Neural progenitor cell (in vitro differentiated cells): ENCODE measurements around the gene MSI1. TPM values are rescaled to one million over a fixed set of nuclear protein-coding genes. Genes with fewer than 3 reads are reported as not detected.

Experiments
- DNase-seq: peaks from one replicate; pipeline ENCODE4 v3.0.0-alpha.2; 2016; ENCODE audit warnings: low spot score
- H2AFZ ChIP-seq: fragments of 200-600 bp; sonication (generic); replicated peaks from 2 replicates; pipeline ENCODE4 v1.6.1; 2016; ENCODE audit warnings: antibody characterized with exemption
- H3F3A ChIP-seq: fragments of 200-600 bp; sonication (generic); 2 replicates; pipeline ENCODE4 v1.6.1; 2016; ENCODE audit warnings: antibody characterized with exemption, low read depth
- H3K27ac ChIP-seq: fragments of 200-600 bp; sonication (generic); 2 replicates; pipeline ENCODE4 v1.5.1; 2016; ENCODE audit warnings: mild to moderate bottlenecking
- H3K27me3 ChIP-seq: fragments of 200-600 bp; sonication (generic); 2 replicates; pipeline ENCODE4 v1.6.1; 2016; ENCODE audit warnings: mild to moderate bottlenecking, moderate library complexity
- H3K36me3 ChIP-seq: fragments of 200-600 bp; sonication (generic); 2 replicates; pipeline ENCODE4 v1.5.1; 2016
- H3K4me1 ChIP-seq: fragments of 200-600 bp; sonication (generic); 2 replicates; pipeline ENCODE4 v1.6.1; 2016; ENCODE audit warnings: mixed run types
- H3K4me2 ChIP-seq: fragments of 200-600 bp; sonication (generic); 2 replicates; pipeline ENCODE4 v1.6.1; 2016
- H3K4me3 ChIP-seq: fragments of 200-600 bp; sonication (generic); 2 replicates; pipeline ENCODE4 v1.5.1; 2016
- H3K79me2 ChIP-seq: fragments of 200-600 bp; sonication (generic); 2 replicates; pipeline ENCODE4 v1.6.1; 2016; ENCODE audit warnings: low read depth
- H3K9ac ChIP-seq: fragments of 200-600 bp; sonication (generic); 2 replicates; pipeline ENCODE4 v1.6.1; 2016
- H3K9me3 ChIP-seq: fragments of 200-600 bp; sonication (generic); 2 replicates; pipeline ENCODE4 v1.5.1; 2016; ENCODE audit warnings: low read depth
- H4K20me1 ChIP-seq: fragments of 200-600 bp; sonication (generic); 2 replicates; pipeline ENCODE4 v1.6.1; 2016; ENCODE audit warnings: low read depth
- H3K27ac Mint-ChIP-seq: 3 replicates; pipeline ENCODE4 v1.8.0; 2021; ENCODE audit warnings: mixed read lengths
- H3K27me3 Mint-ChIP-seq: 2 replicates; pipeline ENCODE4 v1.8.0; 2022; ENCODE audit warnings: low read depth, mild to moderate bottlenecking, inconsistent platforms, moderate library complexity, mixed read lengths; ENCODE audit not compliant: insufficient read depth
- H3K36me3 Mint-ChIP-seq: 3 replicates; pipeline ENCODE4 v1.8.0; 2021; ENCODE audit warnings: mixed read lengths
- H3K4me1 Mint-ChIP-seq: 3 replicates; pipeline ENCODE4 v1.8.0; 2021; ENCODE audit warnings: mixed read lengths
- H3K4me3 Mint-ChIP-seq: 3 replicates; pipeline ENCODE4 v1.8.0; 2021; ENCODE audit warnings: mild to moderate bottlenecking, moderate library complexity, mixed read lengths
- H3K9me3 Mint-ChIP-seq: 3 replicates; pipeline ENCODE4 v1.8.0; 2020; ENCODE audit warnings: mixed read lengths
- CTCF ChIP-seq: fragments of 200-600 bp; sonication (generic); IDR thresholded peaks from 2 replicates; pipeline ENCODE4 v1.5.1; 2017; ENCODE audit warnings: antibody characterized with exemption, mild to moderate bottlenecking
- EZH2 ChIP-seq: fragments of 200-600 bp; sonication (generic); IDR thresholded peaks from 2 replicates; pipeline ENCODE4 v1.6.1; 2017; ENCODE audit warnings: antibody characterized with exemption, mild to moderate bottlenecking, moderate library complexity
- EZH2phosphoT487 ChIP-seq: fragments of 200-600 bp; sonication (generic); IDR thresholded peaks from 2 replicates; pipeline ENCODE4 v1.6.1; 2017; ENCODE audit warnings: antibody characterized with exemption
- total RNA-seq: library from RNA; depleted of rRNA; stranded (reverse); fragments of >200 nt; gene quantifications from 2 replicates; pipeline ENCODE4 v1.2.3, GENCODE V29; 2015; ENCODE audit warnings: low replicate concordance

MSI1 gene
- total RNA-seq, 1 donor from 2014 or later, result 40.2 TPM

- peak overlapping the region; percentile 77 for H3K4me2 ChIP-seq
- H3K27ac ChIP-seq, result peak overlapping the region; percentile 95
- peaks cover 7% of the 10 kb centered on the region for H3K27me3 Mint-ChIP-seq
- no peaks in the 10 kb centered on the region for H3K27me3 ChIP-seq
- no peak overlapping the region for H2AFZ ChIP-seq
- TF ChIP-seq CTCF (no peak), EZH2phosphoT487 (no peak), EZH2 (no peak)
- H3K4me3 ChIP-seq, result peak overlapping the region; percentile 33
- H3K4me1 Mint-ChIP-seq, result peaks cover 41% of the 10 kb centered on the region
- no peaks in the 10 kb centered on the region for H3K9me3 ChIP-seq
- H3K9me3 Mint-ChIP-seq, result no peaks in the 10 kb centered on the region
- no peaks in the 10 kb centered on the region for H3K79me2 ChIP-seq
- H3K36me3 Mint-ChIP-seq, result no peaks in the 10 kb centered on the region
- peak overlapping the region; percentile 99 for H3K27ac Mint-ChIP-seq
- no peaks in the 10 kb centered on the region for H4K20me1 ChIP-seq
- no peak overlapping the region for H3K9ac ChIP-seq
- H3K36me3 ChIP-seq, result no peaks in the 10 kb centered on the region
- peaks cover 46% of the 10 kb centered on the region for H3F3A ChIP-seq
- peak overlapping the region; percentile 79 for H3K4me3 Mint-ChIP-seq
- peaks cover 32% of the 10 kb centered on the region for H3K4me1 ChIP-seq
- DNase-seq, result peak; percentile 97
These were observed 19.9 kb upstream of the MSI1 start for GRCh38 chr12:120388691-120389481.

DNA sequence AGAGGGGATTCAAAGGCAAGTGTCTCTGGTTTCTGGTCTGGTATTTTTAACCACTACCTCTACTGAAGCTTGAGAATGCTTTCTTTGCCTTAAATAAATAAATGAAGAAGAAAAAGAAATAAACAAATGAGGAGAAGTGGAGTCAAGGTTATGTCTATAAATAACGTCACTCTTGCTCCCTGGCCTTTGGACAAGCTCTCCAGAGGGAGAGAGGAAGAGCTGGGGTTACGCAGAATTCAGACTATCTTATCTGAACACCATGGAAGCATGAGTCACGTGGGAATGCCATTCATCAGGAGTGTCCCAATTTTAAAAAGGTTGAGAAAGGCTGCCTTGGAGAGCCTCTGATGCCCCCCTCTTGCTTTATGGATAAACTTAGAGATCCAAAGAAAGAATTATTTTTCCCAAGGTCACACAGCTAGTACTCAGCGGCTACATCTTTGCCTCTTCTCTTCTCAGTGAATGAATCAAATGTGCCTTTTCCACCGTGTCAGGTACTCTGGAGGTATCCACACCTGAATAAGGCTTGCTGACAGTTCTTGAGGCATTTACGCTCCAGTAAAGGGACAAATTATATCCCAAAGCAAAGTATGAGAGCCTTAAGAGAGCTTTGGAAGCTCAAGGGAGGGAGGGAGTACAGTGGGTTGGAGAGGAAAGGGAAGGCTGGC lies 12.9 kb upstream of the MSI1 start:
- no peak overlapping the region for H3K4me3 ChIP-seq
- H3K27ac ChIP-seq, result no peak overlapping the region
- Mint-ChIP-seq H3K27ac (peak overlapping the region; percentile 41), H3K4me1 (peaks cover 25% of the 10 kb centered on the region), H3K9me3 (no peaks in the 10 kb centered on the region), H3K4me3 (no peak overlapping the region), H3K27me3 (peaks cover 12% of the 10 kb centered on the region), H3K36me3 (no peaks in the 10 kb centered on the region)
- no peak for TF ChIP-seq EZH2
- TF ChIP-seq CTCF, result no peak
- no peak for TF ChIP-seq EZH2phosphoT487
- no peak overlapping the region for H3K4me2 ChIP-seq
- H3K9ac ChIP-seq, result no peak overlapping the region
- no peaks in the 10 kb centered on the region for H3K79me2 ChIP-seq
- no peak for DNase-seq
- no peak overlapping the region for H2AFZ ChIP-seq
- peaks cover 10% of the 10 kb centered on the region for H3K4me1 ChIP-seq
- H3K36me3 ChIP-seq, result no peaks in the 10 kb centered on the region
- no peaks in the 10 kb centered on the region for H4K20me1 ChIP-seq
- H3K27me3 ChIP-seq, result no peaks in the 10 kb centered on the region
- no peaks in the 10 kb centered on the region for H3K9me3 ChIP-seq
- peaks cover 10% of the 10 kb centered on the region for H3F3A ChIP-seq

DNA sequence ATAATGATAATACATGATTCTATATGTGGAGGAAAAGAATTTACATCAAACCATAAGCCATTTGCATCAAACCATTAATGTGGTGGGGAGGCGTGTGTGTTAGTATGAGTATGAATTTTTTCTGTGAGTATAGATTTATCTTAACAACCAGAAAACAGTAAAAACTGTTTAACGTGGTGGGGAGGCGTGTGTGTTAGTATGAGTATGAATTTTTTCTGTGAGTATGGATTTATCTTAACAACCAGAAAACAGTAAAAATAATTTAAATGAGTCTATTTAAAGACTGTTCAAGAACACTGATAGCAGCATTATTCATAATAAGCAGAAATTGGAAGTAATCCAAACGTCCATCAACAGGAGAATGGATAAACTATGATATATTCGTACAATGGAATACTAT lies 9.1 kb upstream of the MSI1 start:
- Mint-ChIP-seq H3K4me1 (peaks cover 45% of the 10 kb centered on the region), H3K27ac (no peak overlapping the region), H3K27me3 (peaks cover 3% of the 10 kb centered on the region), H3K4me3 (no peak overlapping the region), H3K36me3 (no peaks in the 10 kb centered on the region), H3K9me3 (no peaks in the 10 kb centered on the region)
- H3K9me3 ChIP-seq, result no peaks in the 10 kb centered on the region
- peaks cover 18% of the 10 kb centered on the region for H3F3A ChIP-seq
- H3K4me3 ChIP-seq, result no peak overlapping the region
- no peaks in the 10 kb centered on the region for H3K36me3 ChIP-seq
- no peak overlapping the region for H3K9ac ChIP-seq
- H3K4me2 ChIP-seq, result no peak overlapping the region
- H3K79me2 ChIP-seq, result no peaks in the 10 kb centered on the region
- no peak overlapping the region for H3K27ac ChIP-seq
- TF ChIP-seq EZH2phosphoT487 (no peak), EZH2 (no peak), CTCF (no peak)
- no peak for DNase-seq
- H2AFZ ChIP-seq, result no peak overlapping the region
- H3K4me1 ChIP-seq, result peaks cover 19% of the 10 kb centered on the region
- no peaks in the 10 kb centered on the region for H4K20me1 ChIP-seq
- H3K27me3 ChIP-seq, result no peaks in the 10 kb centered on the region
